Peyer's patch (tissue), 4 donors: ENCODE results near the gene PBLD. TPM values are rescaled to one million over a fixed set of nuclear protein-coding genes. Genes with fewer than 3 reads are reported as not detected.
A peak's percentile ranks its signal among the peaks of the same experiment; 100 is the strongest.
"Not testable (repeated sequence)": the region's sequence is repeated elsewhere in the genome, so short reads cannot be mapped to it uniquely, and the experiment has no call there.

Experiments used
- DNase-seq, 3 donors: peaks; one replicate each; pipeline ENCODE4 v3.0.0-alpha.2; 2017 to 2019
- H3K27ac ChIP-seq, 4 donors: fragments of 200-600 bp; sonication (generic); one replicate each; pipeline ENCODE4 v1.5.1; 2016 to 2019
- H3K27me3 ChIP-seq, 2 donors: fragments of 200-600 bp; sonication (generic); one replicate each; pipeline ENCODE4 v1.5.1; 2019
- H3K36me3 ChIP-seq, 3 donors: fragments of 200-600 bp; sonication (generic); one replicate each; pipeline ENCODE4 v1.5.1; 2016 to 2019
- H3K4me1 ChIP-seq, 4 donors: fragments of 200-600 bp; sonication (generic); one replicate each; pipeline ENCODE4 v1.5.1; 2016 to 2019
- H3K4me3 ChIP-seq, 4 donors: fragments of 200-600 bp; sonication (generic); 1 replicate in 3 of 4; 2 replicates in 1 of 4; pipeline ENCODE4 v1.5.1; 2016 to 2019; ENCODE audit warnings: mild to moderate bottlenecking in 1 of 4
- H3K9me3 ChIP-seq, 4 donors: fragments of 200-600 bp; sonication (generic); one replicate each; pipeline ENCODE4 v1.5.1; 2016 to 2019; ENCODE audit warnings: mild to moderate bottlenecking in 1 of 4
- POLR2A ChIP-seq, 2 donors: fragments of 450-650 bp; IDR thresholded peaks; one replicate each; pipeline ENCODE4 v1.5.1; 2017; ENCODE audit warnings: antibody characterized with exemption in 2 of 2, mild to moderate bottlenecking in 2 of 2, moderate library complexity in 2 of 2
- total RNA-seq, 4 donors: library from RNA; depleted of rRNA; stranded (reverse); fragments of >200 nt; gene quantifications; one replicate each; pipeline ENCODE4 v1.1.0, GENCODE V29; 2016
- TF ChIP-seq, protein P1 (sequence below), 6 experiments: fragments of 450-650 bp in 4 of 6; fragments of 200-600 bp in 2 of 6; sonication (generic) in 1 of 6; IDR thresholded peaks; one replicate each; pipeline ENCODE4 v1.5.1; 2017 to 2019; ENCODE audit warnings: antibody characterized with exemption in 6 of 6, mild to moderate bottlenecking in 3 of 6, moderate library complexity in 1 of 6

Gene PBLD
- total RNA-seq, 4 donors from 2014 or later, result 30.5 to 241 (median 182) TPM

DNA sequence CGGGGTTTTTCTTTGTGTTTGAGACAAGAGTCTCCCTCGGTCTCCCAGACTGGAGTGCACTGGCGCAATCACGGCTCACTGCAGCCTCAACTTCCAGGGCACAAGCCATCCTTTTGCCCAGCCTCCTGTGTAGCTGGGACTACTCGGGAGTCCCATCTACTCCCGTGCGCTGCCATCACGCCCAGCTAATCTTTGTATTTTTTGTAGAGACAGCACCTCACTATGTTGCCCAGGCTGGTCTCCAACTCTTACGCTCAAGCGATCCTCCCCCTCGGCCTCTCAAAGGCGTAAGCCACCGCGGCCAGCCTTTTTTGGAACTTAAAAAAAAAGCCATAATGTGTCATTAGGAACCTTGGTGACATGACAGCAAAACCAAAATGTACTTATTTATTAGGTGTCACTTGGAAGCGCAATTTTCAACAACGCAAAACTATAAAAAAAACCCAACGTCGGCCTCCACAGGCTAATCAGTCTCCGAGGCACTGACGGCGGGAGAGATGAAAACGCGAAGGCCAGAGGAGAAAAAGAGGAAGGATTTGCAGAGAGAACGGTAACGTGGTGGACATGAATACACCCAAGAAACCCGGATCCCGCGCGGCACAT lies 1.8 kb downstream of the PBLD start:
- Histone ChIP-seq H3K27ac (peak overlapping the region; percentile 96 to 99 (median 98)), H3K4me3 (peak overlapping the region; percentile 81 to 99 (median 94)), H3K36me3 (no peaks in the 10 kb centered on the region), H3K4me1 (peaks cover 0 to 18% (median 5%) of the 10 kb centered on the region in 4 donors), H3K27me3 (no peaks in the 10 kb centered on the region), H3K9me3 (no peaks in the 10 kb centered on the region)
- peak in 2 of 3 donors; percentile 23 to 55 for DNase-seq
- no peak for TF ChIP-seq POLR2A (IDR thresholded peaks at IDR 0.05)
- TF ChIP-seq, protein P1, sequence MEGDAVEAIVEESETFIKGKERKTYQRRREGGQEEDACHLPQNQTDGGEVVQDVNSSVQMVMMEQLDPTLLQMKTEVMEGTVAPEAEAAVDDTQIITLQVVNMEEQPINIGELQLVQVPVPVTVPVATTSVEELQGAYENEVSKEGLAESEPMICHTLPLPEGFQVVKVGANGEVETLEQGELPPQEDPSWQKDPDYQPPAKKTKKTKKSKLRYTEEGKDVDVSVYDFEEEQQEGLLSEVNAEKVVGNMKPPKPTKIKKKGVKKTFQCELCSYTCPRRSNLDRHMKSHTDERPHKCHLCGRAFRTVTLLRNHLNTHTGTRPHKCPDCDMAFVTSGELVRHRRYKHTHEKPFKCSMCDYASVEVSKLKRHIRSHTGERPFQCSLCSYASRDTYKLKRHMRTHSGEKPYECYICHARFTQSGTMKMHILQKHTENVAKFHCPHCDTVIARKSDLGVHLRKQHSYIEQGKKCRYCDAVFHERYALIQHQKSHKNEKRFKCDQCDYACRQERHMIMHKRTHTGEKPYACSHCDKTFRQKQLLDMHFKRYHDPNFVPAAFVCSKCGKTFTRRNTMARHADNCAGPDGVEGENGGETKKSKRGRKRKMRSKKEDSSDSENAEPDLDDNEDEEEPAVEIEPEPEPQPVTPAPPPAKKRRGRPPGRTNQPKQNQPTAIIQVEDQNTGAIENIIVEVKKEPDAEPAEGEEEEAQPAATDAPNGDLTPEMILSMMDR (IDR thresholded peaks at IDR 0.05), result no peak

DNA sequence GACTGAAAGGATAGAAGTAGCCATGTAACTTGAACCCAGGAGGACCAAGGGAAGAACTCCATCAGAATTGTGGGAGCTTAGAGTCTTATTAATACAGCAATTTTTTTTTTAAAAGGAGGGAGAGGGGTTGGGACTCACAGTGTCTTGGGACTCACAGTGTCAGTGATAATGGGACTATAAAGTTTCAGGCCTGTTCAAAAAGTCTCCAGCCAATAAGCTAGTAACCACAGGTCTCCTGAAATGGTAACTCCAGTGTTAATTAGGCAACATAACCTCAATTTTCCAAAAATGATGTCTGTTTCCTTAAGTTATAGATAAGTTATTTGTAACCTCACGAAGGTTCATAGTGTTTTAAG lies 3.2 kb downstream of the PBLD start:
- Histone ChIP-seq H3K27me3 (no peaks in the 10 kb centered on the region), H3K27ac (peak overlapping the region; percentile 1 to 69 (median 58)), H3K9me3 (no peaks in the 10 kb centered on the region), H3K4me3 (no peak overlapping the region), H3K36me3 (no peaks in the 10 kb centered on the region), H3K4me1 (peaks cover 0 to 12% (median 0%) of the 10 kb centered on the region in 4 donors)
- no peak for DNase-seq
- TF ChIP-seq, protein P1 (IDR thresholded peaks at IDR 0.05), result no peak
- TF ChIP-seq POLR2A (IDR thresholded peaks at IDR 0.05), result no peak

- no peak for TF ChIP-seq POLR2A (IDR thresholded peaks at IDR 0.05)
- TF ChIP-seq, protein P1 (IDR thresholded peaks at IDR 0.05), result no peak
- H3K4me3 ChIP-seq, result peak overlapping the region in 1 of 4 donors; percentile 26
- no peaks in the 10 kb centered on the region for H3K27me3 ChIP-seq
- no peaks in the 10 kb centered on the region for H3K36me3 ChIP-seq
- DNase-seq, result no peak
- H3K27ac ChIP-seq, result peak overlapping the region; percentile 49 to 69 (median 59)
- no peaks in the 10 kb centered on the region for H3K9me3 ChIP-seq
- peaks cover 0 to 12% (median 0%) of the 10 kb centered on the region in 4 donors for H3K4me1 ChIP-seq
Observed at GRCh38 chr10:68327889-68328786, 4.6 kb downstream of the PBLD start.

DNA sequence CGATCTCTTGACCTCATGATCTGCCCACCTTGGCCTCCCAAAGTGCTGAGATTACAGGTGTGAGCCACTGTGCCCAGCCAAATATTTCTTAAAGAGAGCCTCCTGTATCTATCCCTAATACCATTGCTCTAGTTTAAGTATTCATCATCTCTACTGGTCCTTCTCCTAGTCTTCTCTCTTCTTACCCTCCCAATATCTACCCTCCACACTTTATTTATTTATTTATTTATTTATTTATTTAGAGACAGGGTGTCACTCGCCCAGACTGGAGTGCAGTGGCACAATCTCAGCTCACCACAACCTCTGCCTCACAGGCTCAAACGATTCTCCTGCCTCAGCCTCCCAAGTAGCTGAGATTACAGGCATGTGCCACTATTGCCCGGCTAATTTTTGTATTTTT lies 8.3 kb downstream of the PBLD start:
- H3K36me3 ChIP-seq, H3K4me3 ChIP-seq, H3K9me3 ChIP-seq, H3K27ac ChIP-seq, H3K4me1 ChIP-seq, H3K27me3 ChIP-seq, DNase-seq: not testable (repeated sequence)

- peak in 1 of 2 donors; percentile 11 for TF ChIP-seq POLR2A (IDR thresholded peaks at IDR 0.05)
- TF ChIP-seq, protein P1 (IDR thresholded peaks at IDR 0.05), result no peak
- H3K36me3 ChIP-seq, result no peaks in the 10 kb centered on the region
- peak overlapping the region in 3 of 4 donors; percentile 25 to 72 (median 48) for H3K27ac ChIP-seq
- H3K27me3 ChIP-seq, result no peaks in the 10 kb centered on the region
- peak overlapping the region in 1 of 4 donors; percentile 5 for H3K4me3 ChIP-seq
- H3K4me1 ChIP-seq, result no peaks in the 10 kb centered on the region
- H3K9me3 ChIP-seq, result peaks cover 0 to 12% (median 6%) of the 10 kb centered on the region in 4 donors
- peak in 1 of 3 donors; percentile 70 for DNase-seq
Observed at GRCh38 chr10:68318331-68319059, 14.2 kb downstream of the PBLD start.
